SK-N-SH treated with all-trans-retinoic acid at 6 μM for 48 hours (cell line): ENCODE data around the gene NDUFB10.

ENCODE experiments used
- ATAC-seq: fragments of 200-7000 bp; cut with Tn5 transposase; 3 replicates; pipeline ENCODE4 v1.9.1; 2020; ENCODE audit warnings: mild to moderate bottlenecking, moderate library complexity
- ARNTL ChIP-seq: fragments of 450-650 bp; formaldehyde crosslinking; IDR thresholded peaks from 2 replicates; pipeline ENCODE4 v1.5.0; 2020; ENCODE audit warnings: low read depth, mild to moderate bottlenecking, moderate library complexity, borderline replicate concordance
- BACH2 ChIP-seq: fragments of 250-450 bp; sonication (Bioruptor Pico); IDR thresholded peaks from 2 replicates; pipeline ENCODE4 v1.9.0; 2021; ENCODE audit warnings: mild to moderate bottlenecking, borderline replicate concordance
- CSDC2 ChIP-seq: fragments of 250-450 bp; sonication (Bioruptor Pico); IDR thresholded peaks from 2 replicates; pipeline ENCODE4 v1.5.0; 2020; ENCODE audit warnings: mild to moderate bottlenecking, moderate library complexity
- ESRRG ChIP-seq: fragments of 250-450 bp; sonication (Bioruptor Pico); IDR thresholded peaks from 2 replicates; pipeline ENCODE4 v1.6.1; 2021; ENCODE audit warnings: mild to moderate bottlenecking
- GLIS3 ChIP-seq: fragments of 250-450 bp; sonication (Bioruptor Pico); IDR thresholded peaks from 2 replicates; pipeline ENCODE4 v1.5.0; 2020; ENCODE audit warnings: mild to moderate bottlenecking, moderate library complexity
- ISL1 ChIP-seq: fragments of 250-450 bp; sonication (Bioruptor Pico); IDR thresholded peaks from 2 replicates; pipeline ENCODE4 v2.1.2; 2022; ENCODE audit warnings: mild to moderate bottlenecking, moderate library complexity
- PPARA ChIP-seq: fragments of 250-450 bp; sonication (Bioruptor Pico); IDR thresholded peaks from 2 replicates; pipeline ENCODE4 v1.5.0; 2020; ENCODE audit warnings: mild to moderate bottlenecking, borderline replicate concordance
- RARB ChIP-seq: fragments of 250-450 bp; sonication (Bioruptor Pico); IDR thresholded peaks from 2 replicates; pipeline ENCODE4 v1.8.0; 2021; ENCODE audit warnings: mild to moderate bottlenecking, moderate library complexity
- TCF4 ChIP-seq: fragments of 250-450 bp; sonication (Bioruptor Pico); IDR thresholded peaks from 2 replicates; pipeline ENCODE4 v1.8.0; 2021; ENCODE audit warnings: mild to moderate bottlenecking, moderate library complexity, borderline replicate concordance
- ZC3H10 ChIP-seq: fragments of 250-450 bp; sonication (Bioruptor Pico); IDR thresholded peaks from 2 replicates; pipeline ENCODE4 v1.5.1; 2021; ENCODE audit warnings: mild to moderate bottlenecking, moderate library complexity
- ZFP3 ChIP-seq: fragments of 250-450 bp; sonication (Bioruptor Pico); IDR thresholded peaks from 2 replicates; pipeline ENCODE4 v1.5.0; 2020; ENCODE audit warnings: mild to moderate bottlenecking, moderate library complexity
- ZFP30 ChIP-seq: fragments of 450-650 bp; formaldehyde crosslinking; IDR thresholded peaks from 2 replicates; pipeline ENCODE4 v1.5.0; 2022; ENCODE audit warnings: mild to moderate bottlenecking, moderate library complexity
- ZNF70 ChIP-seq: fragments of 450-650 bp; formaldehyde crosslinking; IDR thresholded peaks from 2 replicates; pipeline ENCODE4 v1.5.0; 2020; ENCODE audit warnings: mild to moderate bottlenecking, moderate library complexity
- ZNF8 ChIP-seq: fragments of 450-650 bp; formaldehyde crosslinking; IDR thresholded peaks from 2 replicates; pipeline ENCODE4 v1.5.0; 2020; ENCODE audit warnings: mild to moderate bottlenecking, moderate library complexity
- TF ChIP-seq, protein P1 (sequence below): fragments of 250-450 bp; sonication (Bioruptor Pico); IDR thresholded peaks from 2 replicates; pipeline ENCODE4 v1.5.0; 2020; ENCODE audit warnings: mild to moderate bottlenecking, moderate library complexity
- TF ChIP-seq, protein P2 (sequence below): fragments of 250-450 bp; sonication (Bioruptor Pico); IDR thresholded peaks from 2 replicates; pipeline ENCODE4 v1.8.0; 2021; ENCODE audit warnings: low read depth, mild to moderate bottlenecking, moderate library complexity, borderline replicate concordance
- TF ChIP-seq, protein P3 (sequence below): fragments of 250-450 bp; sonication (Bioruptor Pico); IDR thresholded peaks from 2 replicates; pipeline ENCODE4 v1.8.0; 2020; ENCODE audit warnings: mild to moderate bottlenecking, moderate library complexity, borderline replicate concordance
- TF ChIP-seq, protein P4 (sequence below): fragments of 250-450 bp; sonication (Bioruptor Pico); IDR thresholded peaks from 2 replicates; pipeline ENCODE4 v1.5.1; 2021; ENCODE audit warnings: mild to moderate bottlenecking, moderate library complexity

NDUFB10 gene

DNA sequence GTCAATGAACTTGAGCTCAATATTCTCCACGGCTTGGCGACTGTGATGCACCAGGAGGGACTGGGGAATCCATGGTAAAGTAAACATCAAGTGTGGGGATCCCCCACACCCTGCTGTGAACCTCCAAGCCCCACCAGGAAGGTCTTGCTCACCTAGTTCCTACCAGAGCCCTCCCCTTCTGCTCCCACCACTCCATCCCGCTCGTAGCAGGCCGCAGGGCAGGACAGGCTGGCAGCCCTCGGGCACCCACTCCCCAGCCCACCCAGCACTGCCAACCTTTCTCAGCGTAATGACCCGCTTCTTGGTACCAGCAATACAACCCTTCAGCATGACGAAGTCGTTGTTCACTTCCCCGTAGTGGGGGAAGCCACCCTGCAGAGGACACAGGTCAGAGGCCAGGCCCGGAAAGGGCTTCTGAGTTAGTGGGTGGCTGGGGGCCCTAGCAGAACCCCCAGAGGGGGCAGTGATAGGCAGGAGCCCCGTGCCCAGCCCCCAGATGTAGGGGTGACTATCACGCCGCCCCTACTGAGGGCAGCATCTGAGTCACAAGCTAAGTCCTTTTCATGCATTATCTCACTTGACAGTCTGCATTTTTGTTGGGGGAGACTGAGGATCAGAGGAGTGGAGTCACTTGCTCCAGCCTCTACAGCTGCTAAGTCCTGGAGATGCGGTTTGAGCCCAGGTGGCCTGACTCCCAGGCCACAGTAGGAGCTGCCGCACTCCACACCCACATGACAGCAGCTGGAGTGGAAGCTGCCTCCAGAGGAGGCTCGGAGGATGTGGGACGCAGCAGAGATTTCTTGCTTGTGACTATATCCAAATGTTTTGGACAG, 13.6 kb upstream of the NDUFB10 start:
- ATAC-seq: no peak
- TF ChIP-seq TCF4 (no peak), ESRRG (no peak), ZNF70 (no peak), BACH2 (CRISPR knock-in tag) (no peak), PPARA (CRISPR knock-in tag) (no peak), ARNTL (CRISPR knock-in tag) (no peak), ZFP30 (CRISPR knock-in tag) (no peak), GLIS3 (no peak)
- TF ChIP-seq, protein P1, sequence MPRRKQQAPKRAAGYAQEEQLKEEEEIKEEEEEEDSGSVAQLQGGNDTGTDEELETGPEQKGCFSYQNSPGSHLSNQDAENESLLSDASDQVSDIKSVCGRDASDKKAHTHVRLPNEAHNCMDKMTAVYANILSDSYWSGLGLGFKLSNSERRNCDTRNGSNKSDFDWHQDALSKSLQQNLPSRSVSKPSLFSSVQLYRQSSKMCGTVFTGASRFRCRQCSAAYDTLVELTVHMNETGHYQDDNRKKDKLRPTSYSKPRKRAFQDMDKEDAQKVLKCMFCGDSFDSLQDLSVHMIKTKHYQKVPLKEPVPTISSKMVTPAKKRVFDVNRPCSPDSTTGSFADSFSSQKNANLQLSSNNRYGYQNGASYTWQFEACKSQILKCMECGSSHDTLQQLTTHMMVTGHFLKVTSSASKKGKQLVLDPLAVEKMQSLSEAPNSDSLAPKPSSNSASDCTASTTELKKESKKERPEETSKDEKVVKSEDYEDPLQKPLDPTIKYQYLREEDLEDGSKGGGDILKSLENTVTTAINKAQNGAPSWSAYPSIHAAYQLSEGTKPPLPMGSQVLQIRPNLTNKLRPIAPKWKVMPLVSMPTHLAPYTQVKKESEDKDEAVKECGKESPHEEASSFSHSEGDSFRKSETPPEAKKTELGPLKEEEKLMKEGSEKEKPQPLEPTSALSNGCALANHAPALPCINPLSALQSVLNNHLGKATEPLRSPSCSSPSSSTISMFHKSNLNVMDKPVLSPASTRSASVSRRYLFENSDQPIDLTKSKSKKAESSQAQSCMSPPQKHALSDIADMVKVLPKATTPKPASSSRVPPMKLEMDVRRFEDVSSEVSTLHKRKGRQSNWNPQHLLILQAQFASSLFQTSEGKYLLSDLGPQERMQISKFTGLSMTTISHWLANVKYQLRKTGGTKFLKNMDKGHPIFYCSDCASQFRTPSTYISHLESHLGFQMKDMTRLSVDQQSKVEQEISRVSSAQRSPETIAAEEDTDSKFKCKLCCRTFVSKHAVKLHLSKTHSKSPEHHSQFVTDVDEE: no peak
- TF ChIP-seq, protein P2, sequence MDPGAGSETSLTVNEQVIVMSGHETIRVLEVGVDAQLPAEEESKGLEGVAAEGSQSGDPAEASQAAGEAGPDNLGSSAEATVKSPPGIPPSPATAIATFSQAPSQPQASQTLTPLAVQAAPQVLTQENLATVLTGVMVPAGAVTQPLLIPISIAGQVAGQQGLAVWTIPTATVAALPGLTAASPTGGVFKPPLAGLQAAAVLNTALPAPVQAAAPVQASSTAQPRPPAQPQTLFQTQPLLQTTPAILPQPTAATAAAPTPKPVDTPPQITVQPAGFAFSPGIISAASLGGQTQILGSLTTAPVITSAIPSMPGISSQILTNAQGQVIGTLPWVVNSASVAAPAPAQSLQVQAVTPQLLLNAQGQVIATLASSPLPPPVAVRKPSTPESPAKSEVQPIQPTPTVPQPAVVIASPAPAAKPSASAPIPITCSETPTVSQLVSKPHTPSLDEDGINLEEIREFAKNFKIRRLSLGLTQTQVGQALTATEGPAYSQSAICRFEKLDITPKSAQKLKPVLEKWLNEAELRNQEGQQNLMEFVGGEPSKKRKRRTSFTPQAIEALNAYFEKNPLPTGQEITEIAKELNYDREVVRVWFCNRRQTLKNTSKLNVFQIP (CRISPR knock-in tag): no peak
- TF ChIP-seq, protein P3, sequence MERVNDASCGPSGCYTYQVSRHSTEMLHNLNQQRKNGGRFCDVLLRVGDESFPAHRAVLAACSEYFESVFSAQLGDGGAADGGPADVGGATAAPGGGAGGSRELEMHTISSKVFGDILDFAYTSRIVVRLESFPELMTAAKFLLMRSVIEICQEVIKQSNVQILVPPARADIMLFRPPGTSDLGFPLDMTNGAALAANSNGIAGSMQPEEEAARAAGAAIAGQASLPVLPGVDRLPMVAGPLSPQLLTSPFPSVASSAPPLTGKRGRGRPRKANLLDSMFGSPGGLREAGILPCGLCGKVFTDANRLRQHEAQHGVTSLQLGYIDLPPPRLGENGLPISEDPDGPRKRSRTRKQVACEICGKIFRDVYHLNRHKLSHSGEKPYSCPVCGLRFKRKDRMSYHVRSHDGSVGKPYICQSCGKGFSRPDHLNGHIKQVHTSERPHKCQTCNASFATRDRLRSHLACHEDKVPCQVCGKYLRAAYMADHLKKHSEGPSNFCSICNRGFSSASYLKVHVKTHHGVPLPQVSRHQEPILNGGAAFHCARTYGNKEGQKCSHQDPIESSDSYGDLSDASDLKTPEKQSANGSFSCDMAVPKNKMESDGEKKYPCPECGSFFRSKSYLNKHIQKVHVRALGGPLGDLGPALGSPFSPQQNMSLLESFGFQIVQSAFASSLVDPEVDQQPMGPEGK (CRISPR knock-in tag): no peak
- TF ChIP-seq, all 23 proteins: peak for 0

DNA sequence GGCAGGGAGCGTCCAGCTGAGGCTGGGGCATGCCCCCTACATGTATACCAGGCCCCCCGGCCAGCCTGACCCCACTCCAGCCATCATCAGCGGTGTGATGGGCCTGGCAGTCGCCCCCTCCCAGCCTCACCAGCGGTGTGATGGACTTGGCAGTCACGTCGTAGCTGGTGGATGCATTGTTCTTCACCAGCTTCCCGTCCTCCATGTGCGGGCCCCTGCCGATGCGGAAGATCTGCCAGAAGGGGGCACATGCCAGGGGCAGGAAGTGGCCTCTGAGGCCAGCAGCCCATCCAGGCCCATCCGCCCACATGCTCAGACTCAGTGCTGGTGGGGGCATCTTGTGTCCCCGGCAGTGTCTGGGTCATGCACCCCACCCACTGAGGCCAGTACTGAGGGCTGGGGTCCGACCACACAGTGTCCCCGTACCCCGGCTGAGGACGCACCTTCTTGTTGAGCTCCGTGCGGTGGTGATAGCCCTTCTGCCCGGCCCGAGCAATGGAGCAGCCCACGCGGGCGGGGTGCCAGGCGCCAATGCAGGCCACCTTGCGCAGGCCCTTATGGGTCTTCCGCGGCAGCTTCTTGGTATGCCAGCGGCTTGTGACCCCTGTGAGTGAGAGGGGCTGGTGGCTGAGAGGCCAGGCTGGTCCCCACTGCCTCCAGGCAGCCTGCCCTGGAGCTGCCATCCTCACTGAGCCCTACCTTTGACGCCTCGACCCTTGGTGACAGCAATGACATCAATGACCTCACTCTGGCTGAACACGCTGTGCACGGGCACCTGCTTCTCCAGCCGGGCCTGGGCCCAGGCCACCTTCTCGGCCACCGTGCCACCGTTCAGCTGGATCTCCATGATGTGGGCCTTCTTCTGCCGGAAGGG, 12.6 kb upstream of the NDUFB10 start:
- no peak for ATAC-seq
- no peak for TF ChIP-seq BACH2 (CRISPR knock-in tag)
- TF ChIP-seq ESRRG: no peak
- TF ChIP-seq ZFP3 (CRISPR knock-in tag): no peak
- TF ChIP-seq TCF4: no peak
- no peak for TF ChIP-seq ZC3H10
- TF ChIP-seq, protein P4, sequence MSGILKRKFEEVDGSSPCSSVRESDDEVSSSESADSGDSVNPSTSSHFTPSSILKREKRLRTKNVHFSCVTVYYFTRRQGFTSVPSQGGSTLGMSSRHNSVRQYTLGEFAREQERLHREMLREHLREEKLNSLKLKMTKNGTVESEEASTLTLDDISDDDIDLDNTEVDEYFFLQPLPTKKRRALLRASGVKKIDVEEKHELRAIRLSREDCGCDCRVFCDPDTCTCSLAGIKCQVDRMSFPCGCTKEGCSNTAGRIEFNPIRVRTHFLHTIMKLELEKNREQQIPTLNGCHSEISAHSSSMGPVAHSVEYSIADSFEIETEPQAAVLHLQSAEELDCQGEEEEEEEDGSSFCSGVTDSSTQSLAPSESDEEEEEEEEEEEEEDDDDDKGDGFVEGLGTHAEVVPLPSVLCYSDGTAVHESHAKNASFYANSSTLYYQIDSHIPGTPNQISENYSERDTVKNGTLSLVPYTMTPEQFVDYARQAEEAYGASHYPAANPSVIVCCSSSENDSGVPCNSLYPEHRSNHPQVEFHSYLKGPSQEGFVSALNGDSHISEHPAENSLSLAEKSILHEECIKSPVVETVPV (CRISPR knock-in tag): no peak
- TF ChIP-seq PPARA (CRISPR knock-in tag): no peak
- no peak for TF ChIP-seq RARB
- no peak for TF ChIP-seq ZNF8 (CRISPR knock-in tag)
- TF ChIP-seq, protein P3 (CRISPR knock-in tag): no peak
- TF ChIP-seq, protein P1: no peak
- TF ChIP-seq ARNTL (CRISPR knock-in tag): no peak
- no peak for TF ChIP-seq GLIS3
- no peak for TF ChIP-seq ZNF70
- TF ChIP-seq ISL1 (CRISPR knock-in tag): no peak
- no peak for TF ChIP-seq CSDC2 (CRISPR knock-in tag)
- TF ChIP-seq, protein P2 (CRISPR knock-in tag): no peak
- TF ChIP-seq ZFP30 (CRISPR knock-in tag): no peak
